Measurements from ENCODE around the gene CFLAR.
"Not testable (repeated sequence)": the region's sequence is repeated elsewhere in the genome, so short reads cannot be mapped to it uniquely, and the experiment has no call there.

Gene CFLAR

GRCh38 chr2:201184248-201184647 is 68.3 kb downstream of the CFLAR start:
- not testable (repeated sequence) for DNase-seq

- no peak for DNase-seq
Observed at GRCh38 chr2:201185863-201186262, 69.9 kb downstream of the CFLAR start.

GRCh38 chr2:201186982-201187381 is 71.0 kb downstream of the CFLAR start:
- DNase-seq: no peak

- no peak for DNase-seq
Observed at GRCh38 chr2:201188449-201188848, 72.5 kb downstream of the CFLAR start.

GRCh38 chr2:201191132-201191875 is 75.3 kb downstream of the CFLAR start:
- DNase-seq: no peak

GRCh38 chr2:201194097-201194496 is 78.1 kb downstream of the CFLAR start:
- DNase-seq: no peak

- no peak for DNase-seq
Observed at GRCh38 chr2:201195331-201195730, 79.4 kb downstream of the CFLAR start.

GRCh38 chr2:201196003-201196402 is 80.0 kb downstream of the CFLAR start:
- no peak for DNase-seq

GRCh38 chr2:201196803-201197202 is 80.8 kb downstream of the CFLAR start:
- no peak for DNase-seq

- no peak for DNase-seq
Observed at GRCh38 chr2:201197781-201198180, 81.8 kb downstream of the CFLAR start.

- no peak for DNase-seq
Observed at GRCh38 chr2:201199847-201200246, 83.9 kb downstream of the CFLAR start.

GRCh38 chr2:201200345-201200744 is 84.4 kb downstream of the CFLAR start:
- DNase-seq: no peak

- DNase-seq: no peak
Observed at GRCh38 chr2:201201371-201201770, 85.4 kb downstream of the CFLAR start.

GRCh38 chr2:201203916-201204654 is 88.1 kb downstream of the CFLAR start:
- no peak for DNase-seq

GRCh38 chr2:201204655-201205514 is 88.9 kb downstream of the CFLAR start:
- DNase-seq: no peak

- no peak for DNase-seq
Observed at GRCh38 chr2:201205515-201205849, 89.5 kb downstream of the CFLAR start.

GRCh38 chr2:201208563-201209252 is 92.7 kb downstream of the CFLAR start:
- DNase-seq: no peak

GRCh38 chr2:201215963-201216362 is 100.0 kb downstream of the CFLAR start:
- no peak for DNase-seq

GRCh38 chr2:201216918-201217317 is 101.0 kb downstream of the CFLAR start:
- DNase-seq: no peak

GRCh38 chr2:201218780-201219179 is 102.8 kb downstream of the CFLAR start:
- DNase-seq: no peak

GRCh38 chr2:201219328-201220096 is 103.5 kb downstream of the CFLAR start:
- DNase-seq: no peak

GRCh38 chr2:201220102-201220570 is 104.2 kb downstream of the CFLAR start:
- no peak for DNase-seq
